Ovary (tissue), 9 donors: ENCODE results near the gene COX6B2. TPM values are rescaled to one million over a fixed set of nuclear protein-coding genes. Genes with fewer than 3 reads are reported as not detected.
A peak's percentile ranks its signal among the peaks of the same experiment; 100 is the strongest.

Source experiments
- DNase-seq, 5 donors: peaks; one replicate each; pipeline ENCODE4 v3.0.0-alpha.2; 2019 to 2020
- H3K27ac ChIP-seq, 2 donors: fragments of 200-600 bp; one replicate each; pipeline versions ENCODE4 v1.5.1 to v1.8.0; 2019 to 2022
- H3K27me3 ChIP-seq: fragments of 200-600 bp; one replicate; pipeline ENCODE4 v1.8.0; 2022
- H3K36me3 ChIP-seq: fragments of 200-600 bp; sonication (generic); one replicate; pipeline ENCODE4 v1.5.1; 2019
- H3K4me1 ChIP-seq: one replicate; pipeline ENCODE4 v1.8.1; 2013; ENCODE audit warnings: mild to moderate bottlenecking, moderate library complexity; ENCODE audit not compliant: insufficient read depth
- H3K4me3 ChIP-seq: fragments of 200-600 bp; sonication (generic); one replicate; pipeline ENCODE4 v1.5.1; 2017
- H3K9me3 ChIP-seq, 2 donors: fragments of 200-600 bp in 1 of 2; sonication (generic) in 1 of 2; one replicate each; pipeline versions ENCODE4 v1.5.1 to v1.8.1; 2013 to 2019; ENCODE audit warnings: mild to moderate bottlenecking in 1 of 2, moderate library complexity in 1 of 2
- EP300 ChIP-seq: sonication (generic); formaldehyde crosslinking; IDR thresholded peaks from one replicate; pipeline ENCODE4 v1.6.1; 2017; ENCODE audit warnings: antibody characterized with exemption
- POLR2A ChIP-seq: fragments of 450-650 bp; IDR thresholded peaks from one replicate; pipeline ENCODE4 v1.6.1; 2017; ENCODE audit warnings: antibody characterized with exemption, mild to moderate bottlenecking, moderate library complexity
- WGBS, 3 donors: extraction: QIAGEN DNeasy Blood & Tissue Kit in 1 of 3; methylation state at CpG; one replicate each; pipeline versions ENCODE4 v1.1.5 to v1.1.7; 2013 to 2017; 5-methylcytosine and 5-hydroxymethylcytosine counted together
- intact Hi-C, 4 donors: fragments of 100-400 bp; cut with DNase I; formaldehyde crosslinking; loops; one replicate each; pipeline versions ENCODE4 v1.11.0 to v1.15.1; 2022 to 2023
- polyA plus RNA-seq, 2 donors: library from polyadenylated mRNA; stranded (reverse); fragments of 200-250 nt in 1 of 2; fragments of 350-450 nt in 1 of 2; fragmentation: Illumina TruSeq in 1 of 2; extraction: RNeasy Lipid Tissue Mini Kit (QIAGEN cat#74804) in 1 of 2; gene quantifications; one replicate each; pipeline ENCODE4 v1.2.3, GENCODE V29; 2013 to 2014
- total RNA-seq, 7 donors: library from RNA; depleted of rRNA in 2 of 7; stranded (reverse); fragments of >200 nt in 2 of 7; fragmentation: NEBNext Ultra II Directional in 3 of 7; extraction: Animal tissue kit (Norgen Biotek cat#: 25700) in 3 of 7; gene quantifications; one replicate each; pipeline versions ENCODE4 v1.1.0 to v1.2.4, GENCODE V29; 2016 to 2023
- TF ChIP-seq, protein P1 (sequence below), 3 donors: fragments of 450-650 bp in 2 of 3; fragments of 200-600 bp in 1 of 3; IDR thresholded peaks; one replicate each; pipeline versions ENCODE4 v1.5.1 to v1.8.0; 2016 to 2022; ENCODE audit warnings: antibody characterized with exemption in 3 of 3, mild to moderate bottlenecking in 1 of 3
- donor health status: DM: no; HTN: no; CAD: no; lungs with moderate emphysema.
- donor health status: DM: no; HTN: no; CAD: no.
- donor health status: Bipolar disorder and iron deficiency.
- donor health status: DM: yes; HTN: yes; CAD: no.
- donor health status: DM: no; HTN: no; CAD: no.
- donor health status: DM: yes; HTN: yes; CAD: no.

Gene COX6B2
- total and polyA plus RNA-seq, 9 donors: 0.10 to 1.5 (median 0.36) TPM; not detected in 2

DNA sequence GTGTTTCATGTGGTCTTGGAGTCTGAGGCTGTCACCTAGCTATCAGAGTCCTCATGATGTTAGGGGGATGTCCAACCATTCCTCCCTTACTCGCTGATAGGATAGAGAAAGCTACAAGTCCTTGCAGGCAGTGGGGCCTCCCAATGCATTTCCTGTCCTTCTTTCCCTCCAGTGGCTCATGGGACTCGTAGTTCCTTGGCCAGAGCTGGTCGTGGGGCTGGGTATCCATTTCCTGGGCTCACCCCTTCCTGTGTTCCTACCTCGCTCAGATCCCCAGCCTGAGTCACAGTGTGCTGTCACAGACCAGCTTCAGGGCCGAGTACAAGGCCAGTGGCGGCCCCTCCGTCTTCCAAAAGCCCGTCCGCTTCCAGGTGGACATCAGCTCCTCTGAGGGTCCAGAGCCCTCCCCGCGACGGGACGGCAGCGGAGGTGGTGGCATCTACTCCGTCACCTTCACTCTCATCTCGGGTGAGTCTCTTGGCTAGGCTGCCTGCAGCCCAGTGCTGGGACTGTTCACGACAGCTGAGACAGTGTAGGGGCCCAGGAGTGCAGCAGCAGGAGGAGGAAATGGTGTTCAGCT is 48.4 kb downstream of the COX6B2 start:
- DNase-seq: no peak
- Histone ChIP-seq H3K9me3 (no peaks in the 10 kb centered on the region), H3K27me3 (no peaks in the 10 kb centered on the region), H3K4me3 (no peak overlapping the region), H3K4me1 (peaks cover 1% of the 10 kb centered on the region), H3K36me3 (no peaks in the 10 kb centered on the region), H3K27ac (no peak overlapping the region)
- no peak for TF ChIP-seq EP300
- TF ChIP-seq POLR2A: no peak
- TF ChIP-seq, protein P1, sequence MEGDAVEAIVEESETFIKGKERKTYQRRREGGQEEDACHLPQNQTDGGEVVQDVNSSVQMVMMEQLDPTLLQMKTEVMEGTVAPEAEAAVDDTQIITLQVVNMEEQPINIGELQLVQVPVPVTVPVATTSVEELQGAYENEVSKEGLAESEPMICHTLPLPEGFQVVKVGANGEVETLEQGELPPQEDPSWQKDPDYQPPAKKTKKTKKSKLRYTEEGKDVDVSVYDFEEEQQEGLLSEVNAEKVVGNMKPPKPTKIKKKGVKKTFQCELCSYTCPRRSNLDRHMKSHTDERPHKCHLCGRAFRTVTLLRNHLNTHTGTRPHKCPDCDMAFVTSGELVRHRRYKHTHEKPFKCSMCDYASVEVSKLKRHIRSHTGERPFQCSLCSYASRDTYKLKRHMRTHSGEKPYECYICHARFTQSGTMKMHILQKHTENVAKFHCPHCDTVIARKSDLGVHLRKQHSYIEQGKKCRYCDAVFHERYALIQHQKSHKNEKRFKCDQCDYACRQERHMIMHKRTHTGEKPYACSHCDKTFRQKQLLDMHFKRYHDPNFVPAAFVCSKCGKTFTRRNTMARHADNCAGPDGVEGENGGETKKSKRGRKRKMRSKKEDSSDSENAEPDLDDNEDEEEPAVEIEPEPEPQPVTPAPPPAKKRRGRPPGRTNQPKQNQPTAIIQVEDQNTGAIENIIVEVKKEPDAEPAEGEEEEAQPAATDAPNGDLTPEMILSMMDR (IDR thresholded peaks at IDR 0.05): no peak
- intact Hi-C loops: loop anchor here in 2 of 4 donors (10.0 kb wide), 2 partner anchors 79 to 199 kb away; partner anchors contain the start of genes RPL28 (in 1 of the 2) and TMEM238 (in 1 of the 2)
- WGBS, 3 donors: 89 to 92% (median 89%) methylated on average over 17 of the region's 17 CpGs

GRCh38 chr19:55305491-55305890 is 49.0 kb downstream of the COX6B2 start:
- Histone ChIP-seq H3K4me1 (peaks cover 1% of the 10 kb centered on the region), H3K36me3 (no peaks in the 10 kb centered on the region), H3K27me3 (no peaks in the 10 kb centered on the region), H3K4me3 (no peak overlapping the region), H3K27ac (no peak overlapping the region), H3K9me3 (no peaks in the 10 kb centered on the region)
- intact Hi-C loops: loop anchor here in 2 of 4 donors (10.0 kb wide), 2 partner anchors 79 to 199 kb away; partner anchors contain the start of genes RPL28 (in 1 of the 2) and TMEM238 (in 1 of the 2)
- 73 to 78% (median 73%) methylated on average over 9 of the region's 9 CpGs for WGBS, 3 donors
- no peak for TF ChIP-seq EP300
- TF ChIP-seq, protein P1 (IDR thresholded peaks at IDR 0.05): no peak
- TF ChIP-seq POLR2A: no peak
- peak; percentile 36 to 60 (median 51) for DNase-seq

DNA sequence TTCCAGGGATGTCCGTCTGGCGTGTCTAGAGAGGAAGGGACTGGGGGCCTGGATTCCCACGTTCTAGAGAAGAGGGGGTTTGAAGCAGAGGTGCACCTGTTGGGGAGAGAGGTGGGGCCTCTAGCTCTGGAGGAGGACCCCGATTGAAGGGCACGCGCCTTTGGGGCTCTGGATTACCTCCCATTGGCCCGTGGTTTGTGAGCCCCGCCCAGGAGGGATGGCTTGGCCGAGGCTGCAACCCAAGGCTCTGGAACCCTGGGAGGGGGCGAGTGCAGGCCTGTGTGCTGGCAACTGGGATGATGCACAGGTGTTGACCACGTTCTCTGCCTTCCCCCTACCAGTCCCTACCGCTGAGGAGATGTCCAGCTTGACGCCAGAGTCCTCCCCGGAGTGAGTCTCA is 49.5 kb downstream of the COX6B2 start:
- intact Hi-C loops: loop anchor here in 2 of 4 donors (5.0 to 10.0 kb wide), 3 partner anchors 77 to 200 kb away; partner anchors contain the start of genes TMEM238 (in 2 of the 2) and RPL28 (in 1 of the 2)
- 75 to 76% (median 76%) methylated on average over 14 of the region's 14 CpGs for WGBS, 3 donors
- TF ChIP-seq, protein P1 (IDR thresholded peaks at IDR 0.05): no peak
- no peak for TF ChIP-seq EP300
- TF ChIP-seq POLR2A: no peak
- Histone ChIP-seq H3K9me3 (no peaks in the 10 kb centered on the region), H3K4me3 (no peak overlapping the region), H3K27ac (no peak overlapping the region), H3K36me3 (no peaks in the 10 kb centered on the region), H3K27me3 (no peaks in the 10 kb centered on the region), H3K4me1 (peaks cover 1% of the 10 kb centered on the region)
- no peak for DNase-seq

GRCh38 chr19:55304279-55304978 is 50.1 kb downstream of the COX6B2 start:
- H3K9me3 ChIP-seq: no peaks in the 10 kb centered on the region
- H3K27ac ChIP-seq: no peak overlapping the region
- peak in 3 of 5 donors; percentile 45 to 61 (median 52) for DNase-seq
- H3K36me3 ChIP-seq: no peaks in the 10 kb centered on the region
- H3K4me1 ChIP-seq: peaks cover 1% of the 10 kb centered on the region
- 79 to 84% (median 83%) methylated on average over 35 to 39 of the region's 39 CpGs for WGBS, 3 donors
- intact Hi-C loops: loop anchor here in 2 of 4 donors (5.0 to 10.0 kb wide), 3 partner anchors 78 to 200 kb away; partner anchors contain the start of genes TMEM238 (in 2 of the 2) and RPL28 (in 1 of the 2)
- TF ChIP-seq EP300 (no peak), POLR2A (no peak)
- TF ChIP-seq, protein P1 (IDR thresholded peaks at IDR 0.05): no peak
- no peak overlapping the region for H3K4me3 ChIP-seq
- H3K27me3 ChIP-seq: no peaks in the 10 kb centered on the region
